Glutamatergic neuron (in vitro differentiated cells): ENCODE data around the gene CNTN6. TPM values are rescaled to one million over a fixed set of nuclear protein-coding genes. Genes with fewer than 3 reads are reported as not detected.

Experiments used
- DNase-seq: peaks from one replicate; pipeline ENCODE4 v3.0.0; 2022
- H3K27ac Mint-ChIP-seq: one replicate; pipeline ENCODE4 v1.8.0; 2020; ENCODE audit warnings: mild to moderate bottlenecking, mixed read lengths, inconsistent platforms; ENCODE audit not compliant: unreplicated experiment
- H3K27me3 Mint-ChIP-seq: one replicate; pipeline ENCODE4 v1.8.0; 2020; ENCODE audit warnings: mild to moderate bottlenecking, moderate library complexity, mixed read lengths, inconsistent platforms; ENCODE audit not compliant: unreplicated experiment
- H3K36me3 Mint-ChIP-seq: one replicate; pipeline ENCODE4 v1.8.0; 2020; ENCODE audit warnings: mild to moderate bottlenecking, mixed read lengths, inconsistent platforms; ENCODE audit not compliant: unreplicated experiment
- H3K4me1 Mint-ChIP-seq: one replicate; pipeline ENCODE4 v1.8.0; 2020; ENCODE audit warnings: mild to moderate bottlenecking, low read depth, mixed read lengths, inconsistent platforms; ENCODE audit not compliant: unreplicated experiment
- H3K4me3 Mint-ChIP-seq: one replicate; pipeline ENCODE4 v1.8.0; 2020; ENCODE audit warnings: mild to moderate bottlenecking, mixed read lengths, inconsistent platforms; ENCODE audit not compliant: unreplicated experiment
- H3K9me3 Mint-ChIP-seq: one replicate; pipeline ENCODE4 v1.8.0; 2020; ENCODE audit warnings: mild to moderate bottlenecking, moderate library complexity, mixed read lengths, inconsistent platforms; ENCODE audit not compliant: unreplicated experiment
- total RNA-seq: library from RNA; stranded (reverse); fragmentation: NEBNext Ultra II Directional; extraction: Animal tissue kit (Norgen Biotek cat#: 25700); gene quantifications from one replicate; pipeline ENCODE4 v1.2.1, GENCODE V29; 2021; ENCODE audit not compliant: unreplicated experiment
- TF ChIP-seq, protein P1 (sequence below): fragments of 200-600 bp; sonication (generic); IDR thresholded peaks from one replicate; pipeline ENCODE4 v1.5.0; 2021; ENCODE audit not compliant: partially characterized antibody, unreplicated experiment

Gene CNTN6
- total RNA-seq, 1 donor from 2014 or later: 23.2 TPM

DNA sequence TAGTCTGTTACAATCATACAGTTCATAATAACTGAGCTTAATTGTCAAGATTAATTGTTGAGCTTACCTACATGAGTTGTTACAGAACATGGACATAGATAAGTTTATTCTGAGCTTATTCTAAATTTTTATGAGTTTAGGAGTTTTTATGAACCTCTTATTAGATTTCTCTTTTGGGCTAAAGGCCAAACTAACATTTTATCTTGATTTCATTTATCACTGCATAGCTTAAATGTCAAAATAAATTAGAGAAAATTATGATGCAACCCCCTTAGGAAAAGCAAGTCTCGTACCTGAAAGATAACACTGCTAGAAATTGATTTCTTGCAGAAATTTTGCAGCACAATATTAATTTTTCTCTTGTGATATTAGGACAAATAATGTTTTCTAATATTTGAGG is 54.5 kb downstream of the CNTN6 start:
- Mint-ChIP-seq H3K27me3 (no peaks in the 10 kb centered on the region), H3K9me3 (no peaks in the 10 kb centered on the region), H3K4me3 (no peak overlapping the region), H3K27ac (no peak overlapping the region), H3K4me1 (no peaks in the 10 kb centered on the region), H3K36me3 (no peaks in the 10 kb centered on the region)
- DNase-seq: no peak
- TF ChIP-seq, protein P1, sequence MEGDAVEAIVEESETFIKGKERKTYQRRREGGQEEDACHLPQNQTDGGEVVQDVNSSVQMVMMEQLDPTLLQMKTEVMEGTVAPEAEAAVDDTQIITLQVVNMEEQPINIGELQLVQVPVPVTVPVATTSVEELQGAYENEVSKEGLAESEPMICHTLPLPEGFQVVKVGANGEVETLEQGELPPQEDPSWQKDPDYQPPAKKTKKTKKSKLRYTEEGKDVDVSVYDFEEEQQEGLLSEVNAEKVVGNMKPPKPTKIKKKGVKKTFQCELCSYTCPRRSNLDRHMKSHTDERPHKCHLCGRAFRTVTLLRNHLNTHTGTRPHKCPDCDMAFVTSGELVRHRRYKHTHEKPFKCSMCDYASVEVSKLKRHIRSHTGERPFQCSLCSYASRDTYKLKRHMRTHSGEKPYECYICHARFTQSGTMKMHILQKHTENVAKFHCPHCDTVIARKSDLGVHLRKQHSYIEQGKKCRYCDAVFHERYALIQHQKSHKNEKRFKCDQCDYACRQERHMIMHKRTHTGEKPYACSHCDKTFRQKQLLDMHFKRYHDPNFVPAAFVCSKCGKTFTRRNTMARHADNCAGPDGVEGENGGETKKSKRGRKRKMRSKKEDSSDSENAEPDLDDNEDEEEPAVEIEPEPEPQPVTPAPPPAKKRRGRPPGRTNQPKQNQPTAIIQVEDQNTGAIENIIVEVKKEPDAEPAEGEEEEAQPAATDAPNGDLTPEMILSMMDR: no peak

DNA sequence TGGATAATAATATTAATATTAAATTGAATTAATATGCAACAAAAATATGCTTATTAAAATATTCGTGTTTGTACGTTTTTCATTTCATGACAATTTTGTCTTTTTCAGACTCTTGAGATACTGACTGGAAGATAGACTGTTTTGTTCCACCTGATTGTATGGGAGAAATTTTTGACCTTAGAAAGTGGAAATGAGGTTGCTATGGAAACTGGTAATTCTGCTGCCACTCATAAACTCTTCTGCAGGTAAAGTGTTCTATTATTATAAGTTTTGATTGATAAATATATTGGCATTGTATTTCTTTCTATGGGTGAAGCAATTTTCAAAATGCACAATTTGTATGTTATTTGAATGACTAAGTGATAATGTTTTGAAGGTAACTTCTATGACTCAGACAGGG is 55.0 kb downstream of the CNTN6 start:
- H3K4me1 Mint-ChIP-seq: no peaks in the 10 kb centered on the region
- no peaks in the 10 kb centered on the region for H3K9me3 Mint-ChIP-seq
- TF ChIP-seq, protein P1: no peak
- H3K36me3 Mint-ChIP-seq: no peaks in the 10 kb centered on the region
- no peak overlapping the region for H3K4me3 Mint-ChIP-seq
- no peak overlapping the region for H3K27ac Mint-ChIP-seq
- DNase-seq: no peak
- no peaks in the 10 kb centered on the region for H3K27me3 Mint-ChIP-seq

DNA sequence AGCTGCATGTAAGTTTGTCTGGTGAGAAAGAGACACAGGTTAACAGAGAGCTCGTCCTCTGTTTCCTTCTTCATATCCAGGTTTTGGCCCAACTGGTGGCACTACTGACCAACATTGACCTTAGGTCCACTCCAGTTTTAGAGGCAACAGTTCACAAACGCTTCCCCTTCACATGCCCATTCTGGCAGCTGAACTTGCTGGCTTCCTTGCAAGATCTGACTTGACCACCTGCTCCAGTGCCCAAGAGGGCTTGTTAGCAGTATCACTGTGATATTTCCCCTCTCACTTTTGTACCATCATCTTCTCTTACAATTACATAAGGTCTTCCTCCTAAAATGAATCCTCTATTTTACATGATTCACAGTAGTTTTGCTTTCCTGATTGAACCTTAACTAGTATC is 71.3 kb downstream of the CNTN6 start:
- no peak overlapping the region for H3K27ac Mint-ChIP-seq
- no peaks in the 10 kb centered on the region for H3K9me3 Mint-ChIP-seq
- H3K27me3 Mint-ChIP-seq: no peaks in the 10 kb centered on the region
- TF ChIP-seq, protein P1: no peak
- DNase-seq: no peak
- H3K36me3 Mint-ChIP-seq: no peaks in the 10 kb centered on the region
- no peak overlapping the region for H3K4me3 Mint-ChIP-seq
- H3K4me1 Mint-ChIP-seq: no peaks in the 10 kb centered on the region

DNA sequence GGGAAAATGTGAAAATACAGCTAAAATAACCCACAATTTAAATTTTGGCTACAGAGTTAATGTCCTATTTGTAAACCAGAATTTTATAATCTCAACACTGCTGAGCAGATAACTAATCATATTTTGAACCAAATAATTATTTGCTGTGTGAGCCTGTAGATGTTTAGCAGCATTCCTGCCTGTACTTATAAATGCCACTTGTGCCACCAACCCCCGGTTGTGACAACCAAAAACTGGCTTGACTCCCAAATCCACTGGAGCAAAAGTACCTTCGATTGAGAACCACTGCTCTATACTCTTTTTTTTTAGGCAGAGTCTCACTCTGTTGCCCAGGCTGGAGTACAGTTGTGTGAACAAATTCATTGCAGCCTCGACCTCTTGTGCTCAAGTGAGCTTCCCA is 78.5 kb downstream of the CNTN6 start:
- no peak for DNase-seq
- Mint-ChIP-seq H3K4me1 (peaks cover 1% of the 10 kb centered on the region), H3K36me3 (no peaks in the 10 kb centered on the region), H3K27ac (no peak overlapping the region), H3K27me3 (peaks cover 1% of the 10 kb centered on the region), H3K9me3 (no peaks in the 10 kb centered on the region), H3K4me3 (no peak overlapping the region)
- TF ChIP-seq, protein P1: no peak

DNA sequence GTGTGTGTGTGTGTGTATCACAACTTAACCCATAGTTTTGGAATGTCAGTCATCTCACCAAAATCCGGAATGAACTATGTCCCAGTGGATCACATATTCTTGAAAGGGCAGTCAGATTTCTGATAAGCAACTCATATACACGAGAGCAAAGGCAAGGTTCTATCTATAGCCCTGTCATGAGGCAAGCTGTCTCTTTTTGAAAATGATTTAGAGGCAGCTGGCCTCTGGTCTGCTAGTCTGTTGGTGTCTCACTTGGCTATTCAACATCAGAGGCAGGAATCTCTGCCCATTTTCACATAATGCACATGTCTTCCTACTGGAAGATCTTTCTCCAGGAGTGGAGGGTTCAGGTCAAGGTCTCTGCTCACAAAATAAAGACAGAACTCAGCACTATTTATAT is 79.8 kb downstream of the CNTN6 start:
- Mint-ChIP-seq H3K4me3 (no peak overlapping the region), H3K9me3 (no peaks in the 10 kb centered on the region), H3K36me3 (no peaks in the 10 kb centered on the region), H3K4me1 (peaks cover 1% of the 10 kb centered on the region), H3K27me3 (peaks cover 1% of the 10 kb centered on the region), H3K27ac (no peak overlapping the region)
- no peak for DNase-seq
- TF ChIP-seq, protein P1: no peak
